ENCODE measurements around the gene CORO7. TPM values are rescaled to one million over a fixed set of nuclear protein-coding genes. Genes with fewer than 3 reads are reported as not detected.
"Not testable (repeated sequence)": the region's sequence is repeated elsewhere in the genome, so short reads cannot be mapped to it uniquely, and the experiment has no call there.

CORO7 gene
- total RNA-seq, 2 donors from 2014 or later = 88.6 to 105 TPM

GRCh38 chr16:4339909-4340308 lies 76.5 kb downstream of the CORO7 start:
- peaks cover 0 to 3% of the 10 kb centered on the region in 2 donors for H3K36me3 Mint-ChIP-seq (ENCODE audit: insufficient read depth in 2 of 2)
- DNase-seq (no peak), ATAC-seq (replicated peaks in 1 of 2) (no peak)

DNA sequence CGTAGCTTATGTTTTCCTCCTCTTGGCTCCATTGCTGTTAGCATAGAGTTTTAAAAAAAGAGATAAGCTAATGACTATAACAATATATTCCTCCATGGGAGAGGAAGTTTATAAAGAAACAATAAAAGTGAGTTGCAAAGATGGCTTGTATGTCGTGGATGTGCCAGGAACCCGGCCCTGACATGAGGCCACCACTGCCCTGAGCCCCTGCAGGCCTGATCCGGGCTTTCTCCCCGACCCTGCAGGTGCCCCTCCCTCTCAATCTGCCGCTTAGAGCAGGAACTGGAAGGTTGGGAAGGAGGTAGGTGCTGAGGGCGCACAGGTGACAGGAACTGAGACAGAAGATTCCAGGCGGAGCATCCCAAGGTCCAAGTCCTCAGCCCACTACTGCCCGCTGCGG lies 76.9 kb downstream of the CORO7 start:
- Mint-ChIP-seq H3K27me3 (ENCODE audit: low read depth) (no peaks in the 10 kb centered on the region), H3K27ac (no peak overlapping the region), H3K9me3 (no peaks in the 10 kb centered on the region), H3K4me1 (ENCODE audit: low read depth) (no peaks in the 10 kb centered on the region), H3K4me3 (no peak overlapping the region), H3K36me3 (ENCODE audit: insufficient read depth in 2 of 2) (peaks cover 0 to 3% of the 10 kb centered on the region in 2 donors)
- DNase-seq = no peak
- no peak for ATAC-seq (replicated peaks in 1 of 2)

More at GRCh38 chr16:4339909-4340308, 76.5 kb downstream of the CORO7 start:
- no peak overlapping the region for H3K27ac Mint-ChIP-seq
- H3K9me3 Mint-ChIP-seq = no peaks in the 10 kb centered on the region
- H3K27me3 Mint-ChIP-seq (ENCODE audit: low read depth) = no peaks in the 10 kb centered on the region
- no peaks in the 10 kb centered on the region for H3K4me1 Mint-ChIP-seq (ENCODE audit: low read depth)
- H3K4me3 Mint-ChIP-seq = no peak overlapping the region

DNA sequence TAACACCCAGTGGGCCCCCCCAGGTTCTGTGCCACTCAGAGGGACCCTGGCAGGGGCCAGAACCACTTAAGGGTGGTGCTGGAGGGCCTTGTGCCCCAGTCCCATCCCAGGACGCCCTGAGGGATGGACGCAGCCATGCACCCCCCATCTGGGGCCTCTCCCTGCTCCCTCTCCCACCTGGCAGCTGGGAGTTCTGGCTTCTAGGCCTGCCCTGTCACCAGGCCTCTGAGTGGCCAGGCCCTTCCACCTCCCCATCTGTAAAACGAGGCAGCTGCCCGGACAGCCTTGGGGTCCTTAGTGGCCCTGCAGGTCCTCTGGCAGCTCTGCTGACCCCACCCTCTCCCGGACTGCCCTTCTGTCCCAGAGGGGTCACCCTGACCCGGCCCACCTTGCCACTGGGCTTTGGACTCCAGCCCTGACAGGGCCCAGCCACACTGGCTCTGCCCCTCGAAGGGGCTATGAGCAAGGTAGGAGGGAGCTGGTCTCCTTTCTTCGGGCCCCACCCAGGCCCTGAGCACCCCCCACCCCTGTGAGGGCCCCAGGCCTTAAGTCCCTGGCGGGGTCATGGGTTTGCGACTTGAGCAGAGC lies 77.6 kb downstream of the CORO7 start:
- DNase-seq (no peak), ATAC-seq (replicated peaks in 1 of 2) (no peak)
- Mint-ChIP-seq H3K9me3 (no peaks in the 10 kb centered on the region), H3K36me3 (ENCODE audit: insufficient read depth in 2 of 2) (peaks cover 0 to 3% of the 10 kb centered on the region in 2 donors), H3K4me1 (ENCODE audit: low read depth) (no peaks in the 10 kb centered on the region), H3K27me3 (ENCODE audit: low read depth) (no peaks in the 10 kb centered on the region), H3K27ac (no peak overlapping the region), H3K4me3 (no peak overlapping the region)

GRCh38 chr16:4338125-4338582 lies 78.2 kb downstream of the CORO7 start:
- ATAC-seq (replicated peaks in 1 of 2) (no peak), DNase-seq (no peak)
- no peak overlapping the region for H3K27ac Mint-ChIP-seq
- H3K4me3 Mint-ChIP-seq = no peak overlapping the region
- peaks cover 0 to 3% of the 10 kb centered on the region in 2 donors for H3K36me3 Mint-ChIP-seq (ENCODE audit: insufficient read depth in 2 of 2)
- H3K27me3 Mint-ChIP-seq (ENCODE audit: low read depth) = no peaks in the 10 kb centered on the region
- no peaks in the 10 kb centered on the region for H3K9me3 Mint-ChIP-seq
- H3K4me1 Mint-ChIP-seq (ENCODE audit: low read depth) = no peaks in the 10 kb centered on the region

DNA sequence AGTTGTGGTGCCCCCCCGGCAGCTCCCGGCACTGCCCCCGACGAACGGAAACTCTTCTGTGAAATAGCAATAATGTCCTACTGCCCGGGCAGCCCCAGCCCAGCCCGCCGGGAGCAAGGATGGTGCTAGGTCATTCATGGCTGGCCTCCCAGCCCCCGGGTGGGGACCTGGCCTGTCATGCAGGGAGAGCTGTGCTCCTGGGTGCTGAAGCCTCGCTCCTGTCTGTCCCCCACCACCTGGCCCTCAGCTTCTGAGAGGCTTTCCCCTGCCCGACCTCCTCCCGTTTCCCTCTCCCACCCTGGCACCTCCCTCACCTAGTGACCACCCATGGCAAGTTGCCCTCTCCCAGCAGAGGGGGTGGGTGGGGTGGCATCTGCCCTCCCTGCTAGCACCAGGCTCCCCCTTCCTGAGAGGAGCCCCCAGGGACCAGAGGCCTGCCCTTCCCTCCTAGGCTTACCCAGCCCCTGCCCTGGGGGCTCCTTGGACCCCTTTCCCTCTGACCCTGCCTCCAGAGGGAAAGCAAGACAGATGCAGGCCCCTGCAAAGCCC lies 78.8 kb downstream of the CORO7 start:
- Mint-ChIP-seq H3K4me3 (no peak overlapping the region), H3K9me3 (no peaks in the 10 kb centered on the region), H3K36me3 (ENCODE audit: insufficient read depth in 2 of 2) (peaks cover 0 to 3% of the 10 kb centered on the region in 2 donors), H3K4me1 (ENCODE audit: low read depth) (no peaks in the 10 kb centered on the region), H3K27me3 (ENCODE audit: low read depth) (no peaks in the 10 kb centered on the region), H3K27ac (no peak overlapping the region)
- no peak for DNase-seq
- no peak for ATAC-seq (replicated peaks in 1 of 2)

- Mint-ChIP-seq H3K9me3 (no peaks in the 10 kb centered on the region), H3K4me3 (no peak overlapping the region), H3K36me3 (ENCODE audit: insufficient read depth in 2 of 2) (peaks cover 0 to 3% of the 10 kb centered on the region in 2 donors), H3K27ac (no peak overlapping the region), H3K27me3 (ENCODE audit: low read depth) (no peaks in the 10 kb centered on the region), H3K4me1 (ENCODE audit: low read depth) (no peaks in the 10 kb centered on the region)
- no peak for ATAC-seq (replicated peaks in 1 of 2)
- DNase-seq = no peak
Measured at GRCh38 chr16:4336701-4337539, 79.5 kb downstream of the CORO7 start.

DNA sequence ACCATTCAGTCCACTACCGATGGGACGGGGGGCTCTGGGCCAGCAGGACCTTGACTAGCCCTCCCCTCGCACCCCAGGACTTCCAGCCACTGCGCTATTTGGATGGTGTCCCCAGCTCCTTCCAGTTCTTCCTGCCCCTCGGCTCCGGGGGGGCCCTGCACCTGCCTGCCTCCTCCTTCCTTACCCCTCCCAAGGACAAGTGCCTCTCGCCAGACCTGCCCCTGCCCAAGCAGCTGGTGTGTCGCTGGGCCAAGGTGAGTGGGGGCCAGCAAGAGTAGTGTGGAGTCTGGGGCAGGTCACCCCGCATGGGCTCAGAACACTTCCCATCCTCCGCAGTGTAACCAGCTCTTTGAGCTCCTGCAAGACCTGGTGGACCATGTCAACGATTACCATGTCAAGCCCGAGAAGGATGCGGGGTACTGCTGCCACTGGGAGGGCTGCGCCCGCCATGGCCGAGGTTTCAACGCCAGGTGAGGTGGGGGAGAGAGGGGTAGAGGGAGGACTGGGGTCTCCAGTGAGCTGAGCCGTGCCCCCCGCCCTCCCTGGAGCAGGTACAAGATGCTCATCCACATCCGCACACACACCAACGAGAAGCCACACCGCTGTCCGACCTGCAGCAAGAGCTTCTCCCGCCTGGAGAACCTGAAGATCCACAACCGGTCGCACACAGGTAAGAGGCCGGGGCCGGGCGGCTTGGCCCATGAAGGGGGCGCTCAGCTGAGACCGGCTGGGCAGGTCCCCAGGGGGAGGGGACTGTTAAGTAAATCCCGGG lies 81.5 kb downstream of the CORO7 start:
- Mint-ChIP-seq H3K4me1 (ENCODE audit: low read depth) (no peaks in the 10 kb centered on the region), H3K36me3 (ENCODE audit: insufficient read depth in 2 of 2) (peaks cover 0 to 3% of the 10 kb centered on the region in 2 donors), H3K27ac (no peak overlapping the region), H3K9me3 (no peaks in the 10 kb centered on the region), H3K27me3 (ENCODE audit: low read depth) (no peaks in the 10 kb centered on the region), H3K4me3 (no peak overlapping the region)
- DNase-seq (no peak), ATAC-seq (replicated peaks in 1 of 2) (no peak)

DNA sequence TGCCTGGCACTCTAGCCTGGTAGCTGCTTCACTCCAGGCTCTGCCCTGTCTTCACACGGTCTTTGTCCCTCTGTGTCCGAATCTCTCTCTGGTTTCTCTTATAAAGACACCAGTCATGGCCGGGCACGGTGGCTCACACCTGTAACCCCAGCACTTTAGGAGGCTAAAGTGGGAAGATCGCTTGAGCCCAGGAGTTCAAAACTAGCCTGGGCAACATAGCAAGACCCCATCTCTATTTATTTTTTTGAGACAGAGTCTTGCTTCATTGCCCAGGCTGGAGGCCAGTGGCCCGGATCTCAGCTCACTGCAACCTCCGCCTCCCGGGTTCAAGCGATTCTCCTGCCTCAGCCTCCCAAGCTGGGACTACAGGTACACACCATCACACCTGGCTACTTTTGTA lies 82.7 kb downstream of the CORO7 start:
- not testable (repeated sequence) for H3K4me3 Mint-ChIP-seq; H3K4me1 Mint-ChIP-seq (ENCODE audit: low read depth); H3K9me3 Mint-ChIP-seq; H3K27me3 Mint-ChIP-seq (ENCODE audit: low read depth); H3K27ac Mint-ChIP-seq; H3K36me3 Mint-ChIP-seq (ENCODE audit: insufficient read depth in 2 of 2); DNase-seq; ATAC-seq (replicated peaks in 1 of 2)

GRCh38 chr16:4333308-4333638 lies 83.1 kb downstream of the CORO7 start:
- no peaks in the 10 kb centered on the region for H3K4me1 Mint-ChIP-seq (ENCODE audit: low read depth)
- no peak for ATAC-seq (replicated peaks in 1 of 2)
- H3K27me3 Mint-ChIP-seq (ENCODE audit: low read depth) = no peaks in the 10 kb centered on the region
- H3K36me3 Mint-ChIP-seq (ENCODE audit: insufficient read depth in 2 of 2) = no peaks in the 10 kb centered on the region
- no peak overlapping the region for H3K27ac Mint-ChIP-seq
- no peaks in the 10 kb centered on the region for H3K9me3 Mint-ChIP-seq
- no peak overlapping the region for H3K4me3 Mint-ChIP-seq
- DNase-seq = no peak

DNA sequence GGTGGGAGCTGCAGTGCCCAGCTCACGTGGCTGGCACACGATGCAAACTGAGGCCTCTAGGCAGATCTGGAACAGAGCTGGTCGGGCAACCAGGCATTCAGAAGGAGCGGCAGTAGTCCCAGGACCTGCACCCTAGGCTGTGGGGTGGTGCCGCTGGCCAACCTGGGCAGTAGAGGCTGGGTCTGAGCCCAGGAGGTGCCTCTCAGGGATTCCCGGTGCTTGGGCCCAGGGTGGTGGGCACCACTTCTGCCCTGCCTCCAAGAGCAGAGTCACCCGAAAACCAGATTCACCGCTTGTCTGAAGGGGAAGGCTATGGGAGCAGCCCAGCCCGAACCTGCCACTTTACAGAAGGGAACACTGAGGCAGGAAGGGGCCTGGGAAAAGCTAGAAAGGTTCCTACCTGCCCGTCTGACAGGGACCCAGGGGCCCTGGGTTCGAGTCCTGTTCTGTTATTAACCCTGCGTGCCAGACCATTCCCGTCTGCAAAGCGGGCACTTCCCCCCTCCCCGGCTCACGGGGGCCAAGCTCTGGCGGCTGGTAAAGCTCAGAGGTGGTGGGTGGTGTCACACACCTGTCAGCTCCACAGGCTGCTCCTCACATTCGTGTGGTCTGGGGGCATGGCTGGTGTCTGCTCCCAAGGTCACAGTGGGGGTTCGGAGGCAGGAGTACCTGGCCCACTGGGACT lies 83.6 kb downstream of the CORO7 start:
- DNase-seq = no peak
- H3K4me3 Mint-ChIP-seq = no peak overlapping the region
- H3K27me3 Mint-ChIP-seq (ENCODE audit: low read depth) = no peaks in the 10 kb centered on the region
- H3K4me1 Mint-ChIP-seq (ENCODE audit: low read depth) = no peaks in the 10 kb centered on the region
- no peaks in the 10 kb centered on the region for H3K9me3 Mint-ChIP-seq
- no peaks in the 10 kb centered on the region for H3K36me3 Mint-ChIP-seq (ENCODE audit: insufficient read depth in 2 of 2)
- ATAC-seq (replicated peaks in 1 of 2) = no peak
- no peak overlapping the region for H3K27ac Mint-ChIP-seq

- H3K27me3 Mint-ChIP-seq (ENCODE audit: low read depth) = no peaks in the 10 kb centered on the region
- H3K4me1 Mint-ChIP-seq (ENCODE audit: low read depth) = no peaks in the 10 kb centered on the region
- H3K9me3 Mint-ChIP-seq = no peaks in the 10 kb centered on the region
- no peaks in the 10 kb centered on the region for H3K36me3 Mint-ChIP-seq (ENCODE audit: insufficient read depth in 2 of 2)
- H3K27ac Mint-ChIP-seq = no peak overlapping the region
- H3K4me3 Mint-ChIP-seq = no peak overlapping the region
- DNase-seq (no peak), ATAC-seq (replicated peaks in 1 of 2) (no peak)
Measured at GRCh38 chr16:4332083-4332482, 84.3 kb downstream of the CORO7 start.

- no peak overlapping the region for H3K27ac Mint-ChIP-seq
- H3K9me3 Mint-ChIP-seq = no peaks in the 10 kb centered on the region
- no peaks in the 10 kb centered on the region for H3K27me3 Mint-ChIP-seq (ENCODE audit: low read depth)
- DNase-seq (peak; percentile 84 to 86), ATAC-seq (replicated peaks in 1 of 2) (peak; percentile 78 to 81)
- no peak overlapping the region for H3K4me3 Mint-ChIP-seq
- H3K36me3 Mint-ChIP-seq (ENCODE audit: insufficient read depth in 2 of 2) = no peaks in the 10 kb centered on the region
- H3K4me1 Mint-ChIP-seq (ENCODE audit: low read depth) = no peaks in the 10 kb centered on the region
Measured at GRCh38 chr16:4330277-4330874, 86.0 kb downstream of the CORO7 start.

Data from activated T-cell treated with anti-CD3 and anti-CD28 coated beads, Interleukin-2, amount 50 U/mL, for 72 hours (primary cell).